ENCODE results near the gene NMD3.

NMD3 gene

DNA sequence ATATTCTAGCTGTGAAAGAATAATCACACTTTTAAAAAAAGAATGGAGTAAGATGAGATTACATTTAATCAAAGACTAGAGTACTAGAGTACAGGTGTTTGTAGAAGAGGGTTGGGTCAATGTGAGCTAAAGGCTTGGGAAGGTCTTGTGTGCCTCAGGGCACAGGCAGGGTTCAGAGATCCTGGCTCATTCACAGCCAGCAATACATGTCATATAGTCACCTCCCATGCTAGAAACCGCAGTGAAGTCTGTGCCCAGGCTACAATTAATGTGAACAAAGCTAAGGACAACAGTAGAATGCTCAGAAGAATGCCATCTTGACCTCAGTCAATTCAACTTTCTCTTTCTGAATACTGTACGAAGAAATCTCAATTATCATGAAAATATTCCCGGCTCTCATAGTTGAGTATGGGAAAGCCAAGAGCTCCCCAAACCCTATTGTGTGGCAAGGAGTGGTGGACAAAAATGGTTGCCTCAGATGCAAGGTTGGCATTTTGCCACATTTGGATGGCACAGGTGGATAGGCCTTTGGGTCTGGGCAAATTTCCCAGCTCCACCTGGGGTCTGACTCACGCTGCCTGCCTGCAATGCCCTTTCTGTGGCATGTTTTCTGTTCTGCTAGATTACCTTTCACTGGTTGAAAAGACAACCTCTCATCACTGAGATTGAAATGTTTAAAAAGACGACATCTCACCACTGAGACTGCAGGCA is 70.2 kb downstream of the NMD3 start:
- no peak for DNase-seq

DNA sequence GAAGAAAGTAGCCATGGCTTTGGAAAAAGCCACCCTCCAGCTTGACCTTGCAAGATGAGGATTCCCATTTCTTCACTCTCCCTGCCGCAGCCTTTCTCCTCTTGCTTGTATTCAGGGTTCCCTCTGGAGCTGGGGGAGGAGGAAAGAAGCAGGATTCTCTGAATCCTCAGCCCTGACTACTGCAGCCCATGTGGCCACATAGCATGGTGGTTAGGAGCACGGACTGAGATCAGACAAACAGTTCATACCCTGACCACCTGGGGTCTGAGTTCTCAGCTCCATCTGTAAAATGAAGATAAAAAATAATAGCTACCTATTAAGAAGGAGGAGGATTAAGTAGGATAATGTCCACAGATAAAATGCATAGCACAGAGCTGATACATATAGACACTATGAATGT is 72.3 kb downstream of the NMD3 start:
- no peak for DNase-seq

DNA sequence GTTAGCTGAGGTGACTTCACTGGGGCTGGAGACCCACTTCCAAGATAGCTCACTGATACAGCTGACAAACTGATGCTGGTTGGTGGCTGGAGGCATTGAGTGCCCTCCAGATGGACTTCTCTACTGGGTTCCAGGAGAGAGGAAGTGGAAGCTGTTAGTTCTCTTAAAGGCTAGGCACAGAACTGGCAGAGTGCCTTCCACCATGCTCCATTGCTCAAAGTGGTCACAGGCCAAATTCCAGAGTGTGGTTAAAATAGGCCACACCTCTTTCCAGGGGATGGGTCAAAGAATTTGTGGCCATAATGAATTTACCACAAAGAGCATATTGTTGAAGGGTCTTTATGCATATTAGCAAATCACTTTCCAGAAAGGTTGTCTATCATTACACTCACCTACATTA is 74.2 kb downstream of the NMD3 start:
- DNase-seq, result no peak

DNA sequence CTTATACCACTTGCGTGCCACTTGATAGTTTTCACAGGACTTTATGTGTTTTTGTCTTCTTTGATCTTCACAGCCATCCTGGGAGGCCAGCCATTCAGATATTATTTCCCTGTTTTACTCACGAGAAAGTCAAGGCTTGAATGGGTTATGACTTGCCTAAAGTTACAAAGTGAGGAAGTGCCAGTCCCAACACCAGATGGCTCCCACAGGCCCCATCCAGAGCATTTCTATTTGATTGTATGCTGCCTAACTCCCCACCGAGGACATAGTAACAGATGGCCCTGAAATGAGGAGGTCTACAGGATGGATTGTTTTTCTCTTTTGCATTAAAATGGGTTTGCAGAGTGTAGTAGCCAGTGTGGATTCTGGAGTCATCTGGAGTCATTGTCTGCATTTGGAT is 75.7 kb downstream of the NMD3 start:
- peak; percentile 7 for DNase-seq
